Renal cortex interstitium (tissue), 11 donors: ENCODE data around the gene WNK2. TPM values are rescaled to one million over a fixed set of nuclear protein-coding genes. Genes with fewer than 3 reads are reported as not detected.

ENCODE experiments used
- DNase-seq, 11 donors: peaks; one replicate each; pipeline ENCODE4 v3.0.0-alpha.2; 2013; ENCODE audit warnings: low read depth in 9 of 11, low spot score in 4 of 11; ENCODE audit errors: extremely low read depth in 1 of 11
- polyA plus RNA-seq, 3 donors: library from polyadenylated mRNA; unstranded; fragments of 120-200 nt; gene quantifications; one replicate each; pipeline ENCODE4 v1.2.1, GENCODE V29; 2013; ENCODE audit not compliant: insufficient read length in 3 of 3

WNK2 gene
- polyA plus RNA-seq, 3 donors, result 24.8 to 34.0 (median 29.0) TPM

DNA sequence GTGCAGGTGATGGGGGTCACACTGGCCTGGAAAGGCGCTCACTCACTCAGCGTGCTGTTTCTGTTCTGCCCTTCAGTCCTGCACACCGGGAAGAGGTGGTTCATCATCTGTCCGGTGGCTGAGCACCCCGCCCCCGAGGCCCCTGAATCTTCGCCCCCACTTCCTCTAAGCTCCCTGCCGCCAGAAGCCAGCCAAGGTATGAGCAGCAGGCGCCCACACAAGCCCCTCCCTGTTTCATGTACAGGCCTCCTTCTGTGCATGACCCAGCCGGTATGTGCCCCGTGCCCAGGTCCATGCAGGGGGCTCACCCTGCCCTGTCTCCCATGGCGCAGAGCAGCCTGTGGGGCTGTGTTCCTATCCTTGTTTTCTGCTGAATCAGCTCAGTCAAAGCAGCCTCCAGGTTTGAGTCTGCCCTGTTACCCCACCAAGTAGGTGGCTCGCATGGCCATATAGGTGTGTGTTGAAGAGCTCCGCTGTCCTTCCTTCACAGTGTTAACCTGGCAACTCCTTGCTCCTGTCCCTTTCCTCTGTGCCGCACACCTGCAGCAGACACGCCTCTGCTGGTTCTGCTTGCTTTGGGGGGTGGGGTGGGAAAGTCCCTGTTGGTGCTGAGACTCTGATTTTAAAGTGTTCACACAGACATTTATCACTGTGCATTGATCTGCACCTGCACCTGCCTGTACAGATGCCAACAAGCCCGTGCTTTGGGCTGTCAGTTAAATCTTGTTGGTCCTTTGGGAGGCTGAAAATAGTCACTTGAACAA lies 84.8 kb downstream of the WNK2 start:
- DNase-seq, result no peak

DNA sequence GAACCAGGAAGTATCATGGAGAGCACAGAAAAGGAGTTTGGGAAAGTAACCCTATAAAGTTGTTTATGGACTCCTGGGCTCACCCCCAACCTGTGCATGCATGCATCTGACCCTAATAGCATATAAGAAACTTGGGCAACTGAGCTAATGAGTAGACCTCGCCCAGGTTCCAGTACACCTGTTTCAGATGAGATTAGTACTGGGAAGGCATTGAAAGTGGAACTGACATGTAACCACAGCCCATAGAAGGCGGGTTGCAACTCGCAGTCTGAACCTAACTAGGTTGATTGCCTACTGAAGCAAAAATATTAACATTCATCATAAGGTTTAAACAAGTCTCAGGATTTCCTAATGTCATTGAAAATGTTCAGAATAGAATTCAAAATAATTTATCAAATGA lies 87.0 kb downstream of the WNK2 start:
- DNase-seq, result no peak

GRCh38 chr9:93276973-93277372 lies 93.0 kb downstream of the WNK2 start:
- DNase-seq, result no peak

DNA sequence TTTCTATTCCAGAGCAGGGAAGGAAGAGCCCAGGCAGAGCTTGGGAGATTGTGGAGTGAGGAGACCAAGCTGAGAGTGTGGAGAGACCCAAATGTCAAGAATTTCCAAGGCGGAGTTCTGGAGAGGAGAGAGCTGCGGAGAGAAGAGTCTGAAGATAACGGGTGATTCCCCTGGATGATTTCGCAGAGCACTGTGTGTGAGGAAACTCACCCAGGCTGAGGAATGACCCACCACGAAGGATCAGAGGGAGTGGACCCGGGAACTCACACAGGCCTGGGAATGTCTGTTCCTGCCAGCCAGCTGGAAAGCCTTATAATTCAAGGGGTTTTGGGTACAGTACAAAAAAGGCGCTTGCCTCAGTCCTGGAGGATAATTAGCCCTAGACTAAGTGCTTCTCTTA lies 94.2 kb downstream of the WNK2 start:
- no peak for DNase-seq

GRCh38 chr9:93280661-93281259 lies 96.8 kb downstream of the WNK2 start:
- DNase-seq, result no peak

GRCh38 chr9:93286252-93287188 lies 102.6 kb downstream of the WNK2 start:
- no peak for DNase-seq

DNA sequence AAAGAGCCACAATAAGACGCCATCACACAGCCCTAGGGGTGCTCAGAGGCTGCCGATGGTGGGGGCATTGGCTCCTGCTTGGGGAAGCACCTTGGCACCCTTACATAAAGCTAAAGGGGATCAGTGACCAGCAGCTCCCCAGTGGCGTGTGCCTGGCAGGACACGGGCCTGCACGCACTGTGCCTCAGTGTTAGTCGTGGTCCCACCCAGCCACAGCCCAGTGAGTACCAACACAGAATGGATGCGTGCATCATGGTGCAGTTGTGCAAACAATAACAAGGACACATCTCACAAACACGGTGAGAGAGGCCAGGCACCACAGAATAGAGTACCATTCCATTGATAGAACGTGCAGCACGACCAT lies 103.2 kb downstream of the WNK2 start:
- no peak for DNase-seq

- DNase-seq, result no peak
Observed at GRCh38 chr9:93287593-93287992, 103.7 kb downstream of the WNK2 start.

GRCh38 chr9:93288341-93288740 lies 104.4 kb downstream of the WNK2 start:
- DNase-seq, result no peak

- DNase-seq, result peak in 1 of 11 donors; percentile 10
Observed at GRCh38 chr9:93288891-93289883, 105.2 kb downstream of the WNK2 start.

- no peak for DNase-seq
Observed at GRCh38 chr9:93290495-93291434, 106.8 kb downstream of the WNK2 start.

GRCh38 chr9:93291536-93292287 lies 107.8 kb downstream of the WNK2 start:
- no peak for DNase-seq

DNA sequence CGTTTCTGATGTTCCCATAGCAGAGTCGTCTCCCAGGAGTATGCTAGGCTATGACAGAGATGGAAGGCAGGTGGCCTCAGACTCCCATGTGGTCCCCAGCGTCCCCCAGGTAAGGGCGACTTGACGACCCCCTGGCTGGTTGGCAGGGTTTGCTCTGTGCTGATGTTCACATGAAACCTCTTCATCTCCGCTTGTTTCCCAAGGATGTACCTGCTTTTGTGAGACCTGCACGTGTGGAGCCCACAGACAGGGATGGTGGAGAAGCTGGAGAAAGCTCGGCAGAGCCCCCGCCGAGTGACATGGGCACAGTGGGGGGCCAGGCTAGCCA lies 108.3 kb downstream of the WNK2 start:
- no peak for DNase-seq

- DNase-seq, result no peak
Observed at GRCh38 chr9:93292664-93293328, 108.9 kb downstream of the WNK2 start.

DNA sequence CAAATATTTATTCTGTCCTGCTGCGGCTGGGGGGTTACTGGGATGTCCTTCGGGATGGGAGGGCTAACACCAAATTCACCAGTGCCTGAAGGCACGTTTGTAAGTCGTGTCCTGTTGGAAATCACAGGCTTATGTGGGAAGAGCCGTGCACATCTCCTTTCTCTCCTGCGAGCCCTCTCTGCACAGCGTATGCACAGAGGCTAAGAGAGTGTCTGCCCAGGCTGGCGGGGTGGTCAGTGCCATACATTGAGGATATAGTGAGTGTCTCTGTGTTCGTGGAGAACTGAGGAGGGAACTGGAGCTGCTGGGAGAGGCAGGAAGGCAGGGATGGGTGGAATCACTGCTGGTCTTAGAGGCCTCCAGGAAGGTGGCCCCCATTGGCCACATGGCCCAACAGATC lies 110.1 kb downstream of the WNK2 start:
- no peak for DNase-seq

GRCh38 chr9:93295031-93295430 lies 111.1 kb downstream of the WNK2 start:
- DNase-seq, result no peak
